ENCODE results near the gene PLXNB1.

PLXNB1 gene

DNA sequence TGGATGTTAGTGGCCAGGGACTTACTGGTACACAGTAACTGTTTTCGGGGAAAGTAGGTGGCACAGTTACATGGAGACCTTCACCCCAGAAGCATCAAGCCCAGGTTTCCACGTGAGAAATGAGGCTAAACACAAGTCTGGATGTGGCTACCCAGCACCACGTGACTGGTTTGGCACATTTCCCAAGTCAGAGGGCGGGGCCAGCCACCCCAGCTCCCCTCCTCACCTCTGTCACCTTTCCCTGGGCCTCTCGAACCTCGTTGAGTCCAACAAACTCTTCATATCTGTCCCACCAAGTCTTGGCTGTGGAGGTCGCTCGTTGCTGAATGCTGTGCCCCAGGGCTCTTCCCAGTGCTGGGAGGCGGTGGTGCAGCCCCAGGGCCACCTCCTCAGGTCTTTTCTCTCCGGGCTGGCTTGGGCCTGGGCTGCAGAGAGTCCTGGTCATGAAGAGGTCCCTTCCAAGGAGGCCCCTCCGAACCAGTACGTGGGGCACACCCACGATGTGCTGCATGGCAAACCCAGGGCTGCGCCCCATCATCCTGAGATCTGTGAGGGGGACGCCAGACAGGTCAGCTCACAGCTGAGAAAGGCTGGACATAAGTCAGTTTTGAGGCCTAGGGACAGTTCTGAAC lies 4.8 kb upstream of the PLXNB1 start:
- no peak for DNase-seq (ENCODE audit: low spot score)

DNA sequence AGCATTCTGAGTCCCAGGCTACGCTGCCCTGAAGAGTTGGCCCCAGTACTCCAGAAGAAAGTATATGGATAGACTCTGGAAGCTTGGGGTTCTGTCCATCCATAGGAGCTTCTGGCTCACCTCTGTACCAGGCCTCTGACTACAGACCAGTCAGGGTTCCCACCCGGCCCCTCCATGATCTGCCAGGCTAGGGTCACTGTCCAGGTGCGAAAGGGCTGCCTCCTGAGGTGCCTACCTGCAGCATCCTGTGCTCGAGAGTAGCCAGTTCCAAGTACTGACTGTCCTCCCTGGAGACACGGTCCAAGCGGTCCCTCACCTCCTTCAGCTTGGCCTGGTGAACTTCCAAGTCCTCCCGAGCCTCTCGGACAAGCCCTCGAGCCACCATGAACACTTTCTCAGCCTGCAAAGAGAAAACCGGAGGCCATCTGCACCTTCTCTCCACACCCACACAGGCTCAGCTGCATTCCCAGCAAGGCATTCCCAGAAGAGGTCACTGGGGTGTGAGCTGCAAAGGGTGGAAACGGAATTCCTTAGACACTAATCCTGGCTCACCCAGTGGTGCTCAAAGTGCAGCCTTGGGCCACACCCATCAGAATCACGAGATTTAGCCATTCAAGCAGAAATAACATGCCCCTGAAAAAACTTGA lies 3.7 kb upstream of the PLXNB1 start:
- DNase-seq (ENCODE audit: low spot score), result no peak

DNA sequence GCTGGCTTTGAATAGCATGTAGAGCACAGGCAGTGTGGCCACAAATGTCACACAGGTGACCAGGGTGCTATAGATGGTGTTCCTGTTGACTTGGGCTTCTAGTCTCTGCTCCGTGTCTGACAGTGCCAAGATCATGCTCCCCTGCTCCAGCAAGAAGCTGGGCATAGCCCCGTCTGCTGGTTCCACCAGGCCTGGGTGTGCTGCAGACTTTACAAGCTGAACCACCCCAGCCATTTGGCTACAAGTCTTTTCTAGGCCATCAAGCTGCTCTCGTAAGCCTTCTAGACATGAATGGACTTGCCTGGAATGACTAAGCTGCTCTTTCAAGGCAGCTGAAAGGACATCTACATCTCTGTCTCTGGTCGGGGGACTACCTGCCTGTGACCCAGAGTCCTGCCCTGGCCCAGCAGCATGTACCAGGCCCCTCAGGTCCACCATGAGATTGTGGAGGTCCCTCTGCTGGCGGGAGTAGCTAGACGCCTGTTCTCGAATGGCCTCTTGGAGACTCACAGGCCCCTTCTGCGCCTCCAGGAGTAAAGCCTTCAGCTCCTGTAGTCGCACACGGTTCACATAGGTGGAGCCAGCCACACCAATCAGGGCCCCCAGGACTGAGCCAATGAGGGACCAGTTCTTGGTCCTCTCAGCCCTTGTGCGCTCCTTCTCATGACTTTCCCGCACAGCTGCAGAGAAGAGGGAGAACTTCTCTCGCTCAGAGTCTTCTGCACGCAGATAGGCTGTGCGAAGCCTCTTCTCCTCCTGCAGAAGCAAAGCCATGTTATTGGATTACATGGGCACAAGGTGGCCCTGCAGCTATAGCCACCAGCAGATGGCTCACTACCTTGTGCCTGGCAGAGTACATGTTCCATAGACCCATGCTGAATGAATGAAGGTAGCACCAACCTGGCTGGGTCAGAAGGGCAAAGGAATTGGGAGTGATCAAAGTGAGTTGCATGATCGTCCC lies 2.8 kb upstream of the PLXNB1 start:
- no peak for DNase-seq (ENCODE audit: low spot score)

DNA sequence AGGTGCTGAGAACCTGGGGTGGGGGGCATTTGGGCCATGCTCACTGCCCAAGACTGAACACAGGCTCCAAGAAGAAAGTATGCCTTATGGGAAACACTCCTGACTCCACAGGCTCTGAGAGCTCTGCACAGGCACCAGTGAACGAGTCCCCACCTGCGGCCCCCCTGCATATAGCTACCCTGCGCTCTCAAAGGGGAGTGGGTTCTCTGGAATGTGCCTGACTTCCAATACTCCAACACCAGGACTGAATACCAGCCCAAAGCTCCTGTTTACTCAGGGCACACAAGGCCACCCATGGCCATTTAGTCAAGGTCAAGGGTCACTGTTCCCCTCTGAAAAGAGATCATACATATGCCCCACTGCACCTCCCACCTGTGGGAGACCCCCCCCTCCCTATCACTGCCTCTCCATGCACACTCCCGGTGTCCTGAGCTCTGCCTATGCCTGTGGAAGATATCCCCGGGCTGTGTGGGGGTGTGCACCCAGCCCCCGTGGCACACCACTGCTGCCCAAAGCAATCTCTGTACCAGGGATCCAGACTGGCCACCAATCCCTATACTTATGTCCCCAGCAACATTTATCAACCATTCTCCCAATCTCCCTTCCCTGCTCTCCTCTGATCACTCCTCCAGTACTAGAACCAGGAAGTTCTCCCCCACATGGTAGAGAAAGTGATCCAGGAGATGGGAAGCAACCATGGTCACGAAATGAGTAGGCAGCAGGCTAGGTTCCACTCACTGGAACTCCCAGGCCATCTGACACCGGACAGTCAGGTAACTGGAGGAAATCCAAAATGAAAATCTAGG lies 1.5 kb upstream of the PLXNB1 start:
- no peak for DNase-seq (ENCODE audit: low spot score)

DNA sequence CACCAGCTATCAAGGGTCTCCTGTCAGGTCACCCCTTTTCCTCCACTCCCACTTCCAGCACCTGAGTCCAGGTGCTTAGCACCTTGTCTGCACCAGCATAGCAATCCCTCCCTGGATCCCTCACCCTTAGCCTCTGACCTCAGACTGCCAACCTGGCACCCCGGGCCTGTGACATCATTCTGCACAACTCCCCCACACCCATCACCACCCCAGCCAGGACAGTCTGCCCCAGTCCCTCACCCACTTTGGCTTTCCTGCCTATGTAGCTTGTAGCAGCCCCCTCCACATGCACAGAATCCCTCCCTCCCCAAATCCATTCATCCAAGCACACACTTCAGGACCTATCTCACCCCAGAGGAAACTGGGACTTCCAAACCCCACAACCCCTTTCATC lies 819 bp upstream of the PLXNB1 start:
- DNase-seq (ENCODE audit: low spot score), result no peak

DNA sequence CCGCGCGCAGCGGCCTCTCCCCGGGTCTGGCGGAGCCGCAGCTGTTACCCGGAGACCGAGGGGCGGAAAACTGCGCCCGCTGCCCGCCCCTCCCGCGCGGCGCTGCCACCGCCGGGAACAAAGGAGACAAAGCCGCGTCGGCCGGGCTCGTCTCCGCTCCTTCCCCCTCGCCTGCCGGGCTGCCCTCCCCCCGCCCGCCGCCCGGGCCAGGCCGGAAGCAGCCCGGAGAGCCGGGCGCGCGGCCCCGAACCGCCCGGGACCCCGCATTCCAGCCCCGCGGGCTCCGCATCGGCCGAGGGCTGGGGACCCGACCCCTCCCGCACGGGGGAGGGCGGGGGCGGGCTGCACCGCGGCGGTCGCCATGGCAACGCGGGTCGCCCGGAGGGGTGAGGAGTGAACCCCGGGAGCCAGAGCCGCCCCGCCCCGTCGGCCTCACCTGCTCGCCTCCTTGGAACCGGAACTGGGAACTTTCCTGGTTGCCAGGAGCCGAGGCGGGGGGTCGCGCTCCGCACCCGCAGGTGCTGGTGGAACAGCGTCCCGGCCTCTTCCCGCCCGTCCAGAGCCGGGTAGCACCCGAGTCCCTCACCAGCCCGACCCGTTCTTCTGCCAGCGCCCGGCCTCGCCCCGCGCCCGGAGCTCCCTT lies 448 bp downstream of the PLXNB1 start:
- DNase-seq (ENCODE audit: low spot score), result peak; percentile 86

DNA sequence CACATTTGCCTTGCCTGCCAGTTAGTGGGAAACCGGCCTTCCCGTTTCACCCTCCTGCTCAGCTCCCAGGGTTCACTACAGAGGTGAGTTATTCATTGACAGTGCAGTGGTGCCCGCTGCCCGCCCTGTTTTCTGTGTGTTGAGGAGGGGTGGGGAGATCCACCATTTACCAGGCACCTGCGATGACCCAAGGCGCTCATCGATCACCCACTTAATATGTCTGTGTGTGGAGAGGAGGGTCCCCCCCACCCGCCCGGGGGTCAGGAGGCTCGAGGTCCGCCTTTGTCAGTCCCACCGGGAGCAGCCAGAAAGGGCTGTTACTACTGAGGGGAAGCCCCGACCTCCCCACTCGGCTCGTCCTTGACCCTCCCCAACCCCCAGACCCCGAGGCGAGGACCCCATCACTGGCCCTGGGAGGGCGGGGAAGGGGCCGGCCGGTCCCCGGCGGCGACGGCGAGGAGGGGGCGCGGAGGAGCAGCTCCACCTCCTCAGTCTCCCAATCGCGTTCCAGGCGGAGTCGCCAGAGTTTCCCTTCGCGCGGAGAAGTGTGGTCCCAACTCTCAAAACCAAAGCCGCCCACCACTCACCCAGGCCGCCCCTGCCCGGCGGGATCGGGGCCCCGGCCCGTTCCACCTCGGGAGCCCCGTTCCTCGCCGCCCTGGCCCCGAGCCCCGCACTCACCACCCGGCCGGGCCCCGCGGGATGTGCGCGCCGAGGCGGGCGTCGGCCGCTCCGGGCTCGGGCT lies 1.1 kb downstream of the PLXNB1 start:
- DNase-seq (ENCODE audit: low spot score), result peak; percentile 58

DNA sequence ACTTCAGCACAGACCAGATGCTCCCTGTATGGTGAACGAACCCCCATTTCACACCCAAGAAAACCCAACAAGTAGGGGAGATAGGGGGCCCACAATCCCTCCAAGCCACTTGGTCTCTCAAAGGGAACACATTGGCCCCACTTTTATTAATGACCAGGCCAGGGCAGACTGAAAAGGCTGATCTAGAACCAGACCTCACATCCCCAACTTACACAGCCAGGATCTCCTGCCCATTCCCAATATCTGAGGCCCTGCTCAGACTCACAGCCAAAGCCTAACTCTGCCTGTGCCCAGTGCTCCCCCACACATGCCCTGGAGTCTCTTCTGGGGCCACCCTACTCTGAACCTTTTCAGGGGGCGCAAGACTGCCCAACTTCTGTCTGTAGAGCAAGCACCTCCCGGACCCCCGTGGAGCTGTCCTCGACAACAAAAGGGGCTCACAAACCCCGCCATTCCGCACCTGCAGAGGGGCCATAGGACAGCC lies 1.8 kb downstream of the PLXNB1 start:
- no peak for DNase-seq (ENCODE audit: low spot score)

DNA sequence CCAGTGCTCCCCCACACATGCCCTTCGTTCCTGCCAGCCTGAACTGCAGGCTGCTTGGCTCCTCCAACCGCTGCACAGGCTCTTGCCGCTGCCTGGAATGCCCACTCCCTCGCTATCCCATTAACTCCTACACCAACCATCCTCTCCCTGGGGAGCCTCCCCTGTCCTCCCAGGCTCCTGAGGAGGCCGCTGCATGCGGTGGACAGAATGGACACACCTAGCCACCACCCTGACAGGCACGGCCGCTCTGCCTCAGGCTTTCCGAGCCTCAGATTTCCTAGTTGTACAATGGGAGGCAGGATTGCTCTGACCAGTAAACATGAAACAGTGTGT lies 2.3 kb downstream of the PLXNB1 start:
- peak; percentile 62 for DNase-seq (ENCODE audit: low spot score)

DNA sequence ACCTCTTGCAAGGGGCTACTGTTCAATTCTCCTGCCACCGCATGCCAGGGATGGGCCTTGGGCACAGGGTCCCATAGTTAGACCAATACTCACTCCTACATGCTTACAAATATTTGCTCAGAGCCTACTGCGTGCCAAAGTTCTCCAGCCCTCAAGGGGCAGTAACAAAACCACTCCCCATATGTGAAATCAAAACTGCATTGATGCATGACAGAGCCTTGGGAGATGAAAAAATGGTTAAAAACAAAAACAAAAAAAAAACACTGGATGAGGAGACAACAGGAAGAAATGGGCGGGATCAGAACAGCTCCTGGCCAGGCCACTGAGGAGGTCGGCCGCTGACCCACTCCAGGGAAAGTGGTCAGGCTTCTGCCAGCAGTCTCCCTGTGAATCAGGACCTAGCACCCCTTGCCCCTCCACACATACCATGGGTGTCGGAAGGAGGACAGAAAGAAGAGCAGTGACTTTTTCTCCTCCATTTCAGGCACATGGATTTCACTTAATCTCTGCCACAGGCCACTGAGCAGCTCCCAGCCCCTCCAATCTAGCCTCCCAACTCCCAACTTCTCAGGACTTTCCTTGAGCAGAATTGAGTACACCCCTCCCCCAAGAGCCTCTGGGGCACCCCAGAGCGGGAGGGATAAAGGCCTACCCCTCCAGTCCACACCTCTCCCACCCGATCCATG lies 2.8 kb downstream of the PLXNB1 start:
- no peak for DNase-seq (ENCODE audit: low spot score)

DNA sequence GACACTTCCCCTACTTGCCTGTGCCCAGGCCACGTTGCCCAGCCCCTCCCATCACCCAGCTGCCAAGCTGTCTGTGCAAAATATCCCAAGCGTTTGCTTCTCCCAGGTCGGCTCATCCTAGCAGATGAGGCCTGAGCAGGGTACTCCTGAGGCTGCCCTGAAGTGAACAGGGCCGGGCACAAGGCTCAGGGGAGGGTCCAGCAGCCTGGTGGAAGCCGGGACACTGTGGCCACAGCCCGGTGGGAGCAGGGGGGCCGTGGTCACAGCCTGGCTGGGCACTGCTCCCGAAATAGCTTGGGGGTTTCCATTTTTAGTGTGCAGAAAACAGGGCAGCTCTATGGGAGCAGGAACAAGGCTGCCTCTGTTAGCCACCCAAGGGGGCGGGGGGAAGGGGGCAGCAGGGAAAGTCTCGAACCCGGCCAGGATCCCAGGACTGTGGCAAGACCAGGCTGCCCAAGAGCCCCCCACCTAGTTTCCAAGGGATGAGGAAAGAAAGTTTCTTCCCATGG lies 3.4 kb downstream of the PLXNB1 start:
- DNase-seq (ENCODE audit: low spot score), result peak; percentile 95

DNA sequence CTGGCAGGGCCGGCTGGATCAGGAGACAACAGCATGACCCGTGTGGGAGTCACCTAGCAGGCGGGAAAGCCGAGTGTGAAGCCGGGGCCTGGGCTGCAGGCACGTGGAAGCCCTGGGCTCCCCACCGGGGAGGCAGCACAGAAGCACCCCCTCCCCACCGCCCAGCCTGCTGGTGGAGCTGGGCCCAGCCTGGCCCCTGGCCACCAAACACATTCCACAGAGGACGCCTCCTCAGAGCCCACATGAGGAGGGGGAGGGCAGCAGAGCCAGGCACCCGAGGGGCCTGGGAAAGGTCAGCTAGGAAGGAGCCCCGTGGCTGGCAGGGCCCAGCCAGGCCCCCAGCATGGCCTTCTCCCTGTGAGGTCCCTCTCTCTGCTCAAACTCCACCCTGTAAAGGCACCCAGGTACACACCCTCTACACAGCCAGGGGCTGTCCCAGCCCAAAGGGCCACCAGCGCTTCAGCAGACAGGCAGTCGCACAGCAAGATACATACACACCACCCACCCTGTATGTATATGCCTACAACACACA lies 4.5 kb downstream of the PLXNB1 start:
- DNase-seq (ENCODE audit: low spot score), result peak; percentile 80

DNA sequence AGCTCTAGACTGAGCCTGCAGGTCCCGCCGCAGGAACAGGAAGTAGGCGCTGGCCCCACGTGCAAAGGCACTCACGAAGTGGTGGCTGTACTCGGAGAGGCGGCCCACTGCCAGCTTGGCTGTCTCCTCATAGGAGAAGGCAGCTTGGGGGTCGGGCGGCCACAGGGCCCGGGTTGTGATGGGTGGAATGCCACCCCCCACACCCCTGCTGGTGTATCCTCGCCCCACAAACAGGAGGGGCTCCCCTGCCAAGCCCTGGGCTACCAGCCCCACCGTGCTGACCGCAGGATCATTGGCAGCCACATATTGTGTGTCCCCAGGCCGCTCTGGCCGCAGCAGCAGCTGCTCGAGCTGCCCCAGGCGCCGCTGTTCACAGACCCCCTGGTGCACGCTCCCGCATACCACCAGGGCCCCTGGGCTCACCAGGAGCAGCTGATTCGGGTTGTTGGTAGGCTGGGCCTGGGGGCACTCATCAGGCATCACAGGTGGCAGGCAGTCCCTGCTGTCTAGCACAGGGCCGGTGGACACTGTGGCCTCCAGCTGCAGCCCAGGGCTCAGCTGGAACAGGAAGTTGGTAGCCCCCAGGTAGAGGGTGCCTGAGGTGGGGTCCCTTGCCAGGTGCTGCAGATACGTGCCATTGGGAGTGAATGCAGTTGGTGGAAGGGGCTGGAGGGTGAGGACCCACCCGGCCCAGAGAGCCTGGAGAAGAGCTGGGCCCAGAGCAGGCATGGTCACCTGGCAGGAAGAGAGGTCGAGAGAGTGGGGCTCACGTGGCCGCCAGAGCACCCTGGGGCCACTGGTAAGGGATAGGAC lies 5.8 kb downstream of the PLXNB1 start:
- peak; percentile 52 for DNase-seq (ENCODE audit: low spot score)

DNA sequence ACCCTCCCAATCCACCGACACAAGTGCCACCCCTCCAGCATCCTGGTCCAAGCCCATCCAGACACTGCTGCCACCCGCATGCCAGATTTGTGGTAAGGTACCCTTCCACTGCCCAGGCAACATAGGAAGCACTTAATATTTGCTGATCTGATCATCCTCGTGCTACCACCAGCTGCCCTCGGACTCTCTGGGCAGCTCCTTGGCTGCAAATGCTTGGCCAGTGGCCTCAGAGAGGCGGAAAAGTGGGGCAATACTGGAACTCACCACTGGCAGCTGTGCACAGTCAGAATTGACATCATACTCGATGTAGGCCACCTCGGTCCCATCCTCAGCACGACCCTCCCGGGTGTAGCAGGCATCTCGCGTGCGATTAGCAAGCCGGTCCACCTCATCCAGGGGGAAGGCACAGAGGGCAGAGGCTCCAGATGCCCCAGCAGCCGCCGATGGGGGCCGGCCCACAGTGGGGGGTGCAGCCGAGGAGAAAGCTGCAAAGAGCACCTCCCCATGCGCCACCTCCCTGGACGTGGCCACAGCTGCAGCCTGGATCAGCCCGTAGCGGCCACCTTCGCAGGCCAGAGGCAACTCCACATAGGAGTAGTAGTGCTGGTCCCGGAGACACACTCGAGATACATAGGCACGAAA lies 6.5 kb downstream of the PLXNB1 start:
- DNase-seq (ENCODE audit: low spot score), result peak; percentile 54

DNA sequence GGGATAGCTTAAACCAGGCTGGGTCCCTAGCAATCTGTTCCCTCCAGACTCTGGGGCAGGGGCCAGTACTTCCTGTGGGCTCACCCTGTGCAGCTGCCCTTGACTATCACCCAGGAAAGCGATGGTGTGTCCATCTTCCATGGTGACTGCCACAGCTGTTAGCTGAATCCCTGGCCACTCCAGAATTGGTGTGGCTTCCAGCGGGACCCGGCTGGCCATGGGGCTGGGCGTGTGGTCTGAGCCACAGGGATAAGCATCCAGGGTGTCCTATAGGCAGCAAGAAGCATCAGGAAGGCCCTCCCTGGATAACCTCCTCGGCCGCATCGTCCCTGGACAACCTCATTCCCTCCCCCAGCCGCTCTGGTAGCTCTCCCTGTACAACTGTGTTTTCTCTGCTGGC lies 7.2 kb downstream of the PLXNB1 start:
- no peak for DNase-seq (ENCODE audit: low spot score)

DNA sequence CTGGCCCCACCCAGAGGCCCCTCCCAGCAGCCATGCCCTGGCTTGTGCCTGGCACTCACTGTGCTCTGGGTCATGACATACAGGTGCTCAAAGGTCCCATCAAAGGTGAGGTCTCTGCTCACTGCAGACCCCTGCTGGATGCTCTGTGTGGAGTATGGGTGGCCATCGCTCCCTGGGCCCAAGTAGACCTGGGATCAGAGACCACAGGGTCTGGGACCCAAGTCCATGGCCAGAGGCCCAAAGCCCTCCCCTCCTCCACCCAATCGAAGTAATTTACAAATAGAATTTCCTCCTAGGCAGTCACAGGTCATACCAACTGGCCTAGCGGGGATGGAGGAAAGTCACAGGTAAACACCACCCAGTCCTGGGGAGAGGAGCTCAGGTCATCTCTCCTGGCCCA lies 7.6 kb downstream of the PLXNB1 start:
- DNase-seq (ENCODE audit: low spot score), result no peak

DNA sequence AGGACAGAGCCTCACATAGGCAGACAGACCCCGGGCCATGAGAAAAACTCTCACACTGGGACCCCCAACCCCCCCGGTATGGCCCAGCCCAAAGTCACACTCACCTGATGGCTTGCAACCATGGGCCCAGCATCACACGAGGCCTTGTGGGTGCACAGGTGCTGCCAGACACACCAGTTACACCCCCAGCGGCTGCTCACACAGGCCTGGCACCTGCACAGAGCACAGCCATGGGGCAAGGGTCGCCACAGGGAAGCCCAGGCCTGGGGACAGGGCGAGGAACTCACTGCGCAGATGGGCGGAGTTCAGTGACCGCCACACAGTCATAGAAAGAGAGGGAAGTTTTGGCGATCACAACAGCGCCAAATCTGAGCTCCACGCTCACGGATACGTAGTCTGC lies 9.3 kb downstream of the PLXNB1 start:
- DNase-seq (ENCODE audit: low spot score), result no peak

DNA sequence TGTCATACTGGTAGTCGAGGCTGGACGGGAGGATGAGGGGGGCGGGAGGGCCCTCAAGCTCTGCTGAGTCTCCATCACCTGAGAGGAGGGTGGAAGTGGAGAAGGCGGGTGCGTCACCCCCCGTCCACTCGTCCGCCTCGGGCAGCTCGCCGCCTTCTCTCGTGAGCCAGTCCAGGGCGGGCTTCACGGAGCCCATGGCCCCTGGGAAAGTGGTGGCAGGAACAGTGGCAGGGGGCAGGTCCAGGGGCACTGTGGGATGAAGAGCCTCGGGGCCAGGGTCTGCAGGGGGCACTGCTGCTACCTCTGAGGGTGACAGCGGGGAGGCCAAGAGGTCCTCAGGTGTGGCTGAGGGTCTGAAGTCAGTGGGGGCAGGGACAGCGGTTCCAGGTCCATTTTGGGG lies 10.3 kb downstream of the PLXNB1 start:
- DNase-seq (ENCODE audit: low spot score), result no peak

Measured in Ammon's horn (tissue), 1 donor.